Fibroblast of mammary gland (primary cell): ENCODE data around the gene HIPK3.

Source experiments
- DNase-seq: peaks from one replicate; pipeline ENCODE4 v3.0.0-alpha.2; 2010; ENCODE audit warnings: low read depth
- H3K4me3 ChIP-seq: 2 replicates; pipeline ENCODE4 v1.5.1; 2011; ENCODE audit warnings: low read depth, mild to moderate bottlenecking, low read length, moderate library complexity; ENCODE audit not compliant: control insufficient read depth
- TF ChIP-seq, protein P1 (sequence below): conservative IDR thresholded peaks from 2 replicates; pipeline ENCODE4 v1.5.1; 2011; ENCODE audit warnings: low read depth, low read length, inconsistent platforms; ENCODE audit not compliant: control insufficient read depth, insufficient read depth

Gene HIPK3

DNA sequence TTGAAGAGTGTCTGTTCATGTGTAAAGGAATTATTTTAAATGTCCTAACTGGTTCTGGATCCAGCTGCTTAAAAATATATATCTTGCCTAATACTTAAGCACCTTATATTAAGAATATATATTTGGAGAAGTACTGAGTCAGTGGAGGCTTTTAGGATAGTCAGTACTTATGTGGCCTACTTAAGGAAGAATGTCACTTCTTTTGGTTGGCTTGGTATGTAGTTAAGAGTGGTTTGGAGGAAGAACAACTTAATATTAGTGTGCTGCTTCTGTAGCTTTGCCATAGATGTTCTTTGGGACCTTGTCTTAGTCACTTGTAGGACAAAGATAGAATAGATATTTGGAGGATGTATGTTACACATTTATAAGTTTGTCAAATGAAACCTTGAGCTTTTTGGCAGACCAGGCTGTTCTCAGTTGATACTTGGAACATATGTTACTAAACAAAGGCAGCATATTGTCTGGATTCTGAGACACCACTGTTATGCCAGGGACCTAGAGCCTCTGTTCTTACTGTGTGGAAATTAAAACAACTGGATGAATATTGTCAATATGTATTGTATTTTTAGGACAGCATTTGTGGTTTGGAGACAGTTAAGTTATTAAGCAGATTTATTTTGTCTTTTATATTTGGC, 4.9 kb downstream of the HIPK3 start:
- TF ChIP-seq, protein P1, sequence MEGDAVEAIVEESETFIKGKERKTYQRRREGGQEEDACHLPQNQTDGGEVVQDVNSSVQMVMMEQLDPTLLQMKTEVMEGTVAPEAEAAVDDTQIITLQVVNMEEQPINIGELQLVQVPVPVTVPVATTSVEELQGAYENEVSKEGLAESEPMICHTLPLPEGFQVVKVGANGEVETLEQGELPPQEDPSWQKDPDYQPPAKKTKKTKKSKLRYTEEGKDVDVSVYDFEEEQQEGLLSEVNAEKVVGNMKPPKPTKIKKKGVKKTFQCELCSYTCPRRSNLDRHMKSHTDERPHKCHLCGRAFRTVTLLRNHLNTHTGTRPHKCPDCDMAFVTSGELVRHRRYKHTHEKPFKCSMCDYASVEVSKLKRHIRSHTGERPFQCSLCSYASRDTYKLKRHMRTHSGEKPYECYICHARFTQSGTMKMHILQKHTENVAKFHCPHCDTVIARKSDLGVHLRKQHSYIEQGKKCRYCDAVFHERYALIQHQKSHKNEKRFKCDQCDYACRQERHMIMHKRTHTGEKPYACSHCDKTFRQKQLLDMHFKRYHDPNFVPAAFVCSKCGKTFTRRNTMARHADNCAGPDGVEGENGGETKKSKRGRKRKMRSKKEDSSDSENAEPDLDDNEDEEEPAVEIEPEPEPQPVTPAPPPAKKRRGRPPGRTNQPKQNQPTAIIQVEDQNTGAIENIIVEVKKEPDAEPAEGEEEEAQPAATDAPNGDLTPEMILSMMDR, result no peak
- DNase-seq, result peak; percentile 30
- no peak overlapping the region for H3K4me3 ChIP-seq

DNA sequence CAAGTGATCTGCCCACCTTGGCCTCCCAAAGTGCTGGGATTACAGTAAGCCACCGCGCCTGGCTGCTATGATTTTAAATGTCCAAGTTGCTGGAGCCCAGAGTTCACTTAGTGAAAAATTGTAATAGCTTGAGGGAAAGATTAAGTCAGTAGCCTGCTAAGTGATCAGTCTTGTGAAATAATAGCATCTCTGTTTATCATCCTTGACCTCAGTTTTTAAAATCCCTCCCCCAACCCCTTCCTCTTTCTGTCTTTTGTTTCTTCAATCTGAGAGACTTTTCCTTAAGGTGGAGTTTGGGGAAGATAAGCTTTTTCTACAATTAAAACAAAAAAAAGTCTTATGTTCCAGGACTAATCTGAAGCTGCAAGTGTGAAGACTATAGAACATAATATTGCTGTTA, 6.4 kb downstream of the HIPK3 start:
- TF ChIP-seq, protein P1, result no peak
- no peak overlapping the region for H3K4me3 ChIP-seq
- no peak for DNase-seq

DNA sequence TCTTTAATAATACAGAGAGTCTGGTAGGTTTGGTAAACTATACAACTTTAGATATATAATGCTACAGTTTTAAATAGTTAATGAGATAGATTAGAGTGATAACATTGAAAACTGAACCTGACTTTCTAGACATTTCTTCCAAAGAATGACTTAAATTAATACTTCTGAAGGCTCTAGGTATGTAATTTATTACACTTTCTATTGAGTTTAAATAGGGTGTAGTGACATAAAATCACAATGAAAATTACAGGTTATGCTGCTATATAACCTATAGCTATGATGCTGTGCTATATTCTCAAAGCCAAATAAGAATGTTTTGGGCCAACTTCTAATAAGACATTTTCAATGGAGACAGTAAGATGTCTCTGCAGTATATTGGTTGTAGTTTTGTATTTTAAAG, 7.7 kb downstream of the HIPK3 start:
- no peak for DNase-seq

DNA sequence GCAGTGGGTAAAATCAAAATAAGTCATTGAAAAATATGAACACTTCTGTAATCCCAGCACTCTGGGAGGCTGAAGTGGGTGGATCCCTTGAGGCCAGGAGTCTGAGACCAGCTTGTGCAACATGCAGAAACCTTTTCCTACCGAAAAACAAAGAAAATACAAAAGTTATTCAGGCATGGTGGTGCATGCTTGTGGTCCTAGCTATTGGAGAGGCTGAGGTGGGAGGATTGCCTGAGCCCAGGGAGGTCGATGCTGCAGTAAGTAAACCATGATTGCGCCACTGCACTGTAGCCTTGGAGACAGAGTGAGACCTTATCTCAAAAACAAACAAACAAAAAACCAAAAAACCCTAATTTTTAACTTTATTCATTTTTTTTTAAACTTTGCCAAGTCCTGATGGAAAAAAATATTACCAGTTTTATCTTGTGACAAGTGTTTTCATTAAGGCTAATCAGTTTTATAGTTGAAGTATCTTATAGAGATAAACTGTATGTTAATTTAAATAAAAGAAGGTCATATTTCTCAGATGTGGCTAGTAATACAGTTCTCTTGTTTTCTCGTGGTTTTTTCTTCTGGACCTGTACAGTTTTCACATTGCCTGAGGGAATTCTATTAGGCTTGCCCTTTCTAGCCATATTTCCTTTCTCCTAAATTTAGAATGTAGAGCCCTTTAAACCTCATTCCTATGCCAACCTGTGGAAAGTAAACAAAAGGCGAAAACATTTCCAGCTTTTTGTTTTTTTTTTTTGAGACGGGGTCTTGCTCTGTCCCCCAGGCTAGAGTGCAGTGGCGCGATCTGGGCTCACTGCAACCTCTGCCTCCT, 9.4 kb downstream of the HIPK3 start:
- TF ChIP-seq, protein P1, result no peak
- no peak overlapping the region for H3K4me3 ChIP-seq
- peak; percentile 77 for DNase-seq

More for the DNA sequence above, 7.7 kb downstream of the HIPK3 start:
- TF ChIP-seq, protein P1, result no peak
- H3K4me3 ChIP-seq, result no peak overlapping the region

DNA sequence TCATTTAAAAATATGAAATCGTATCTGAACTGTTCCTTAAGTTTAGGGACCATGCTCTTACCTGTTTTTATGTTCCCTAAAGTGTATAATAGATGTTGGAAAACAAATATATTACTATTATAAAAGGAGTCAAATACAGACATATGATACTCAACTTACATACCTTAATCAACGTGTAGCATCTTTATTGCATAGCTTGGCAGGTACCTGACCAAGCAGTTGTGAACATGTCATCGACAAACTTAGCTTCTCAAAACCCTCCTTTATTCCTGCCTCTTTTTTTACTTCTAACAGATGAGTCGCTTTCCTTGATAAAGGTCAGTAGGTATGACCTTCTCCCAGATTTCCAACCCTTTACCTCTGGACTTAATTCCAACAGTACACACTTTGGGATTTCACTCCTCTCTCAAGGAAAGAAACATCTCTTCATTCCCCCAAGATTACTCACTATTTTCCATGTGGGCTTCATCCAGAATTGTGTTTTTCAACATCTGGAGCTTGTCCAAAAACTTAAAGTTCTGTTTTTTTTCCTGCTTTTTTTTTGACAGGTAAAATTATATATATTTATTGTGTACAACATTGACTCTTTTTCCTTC, 11.9 kb downstream of the HIPK3 start:
- no peak overlapping the region for H3K4me3 ChIP-seq
- TF ChIP-seq, protein P1, result no peak
- peak; percentile 43 for DNase-seq

DNA sequence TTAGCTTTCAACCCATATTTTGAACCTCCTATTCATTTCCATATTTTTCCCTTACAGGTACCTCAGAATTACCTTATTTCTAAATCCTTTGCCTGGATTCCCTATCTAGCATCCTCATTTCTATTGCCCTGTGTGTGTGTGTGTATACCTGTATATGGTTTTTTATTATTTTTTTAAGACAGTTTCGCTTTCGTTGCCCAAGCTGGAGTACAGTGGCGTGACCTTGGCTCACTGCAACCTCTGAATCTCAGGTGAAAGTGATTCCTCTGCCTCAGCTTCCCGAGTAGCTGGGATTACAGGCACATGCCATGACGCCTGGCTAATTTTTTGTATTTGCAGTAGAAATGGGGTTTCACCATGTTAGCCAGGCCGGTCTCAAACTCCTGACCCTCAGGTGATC, 12.6 kb downstream of the HIPK3 start:
- no peak for DNase-seq
- H3K4me3 ChIP-seq, result no peak overlapping the region
- TF ChIP-seq, protein P1, result no peak
